DND-41 (cell line): ENCODE measurements around the gene SERGEF.

Experiments used
- CTCF ChIP-seq: IDR thresholded peaks from 2 replicates; pipeline ENCODE4 v1.5.1; 2012; ENCODE audit warnings: borderline replicate concordance, low read length, moderate library complexity, mild to moderate bottlenecking; ENCODE audit not compliant: poor library complexity, severe bottlenecking; ENCODE audit errors: extremely low read depth
- EZH2 ChIP-seq: IDR thresholded peaks from 3 replicates; pipeline ENCODE4 v1.6.1; 2012; ENCODE audit warnings: borderline replicate concordance, low read depth, mild to moderate bottlenecking, moderate library complexity, low read length, inconsistent platforms; ENCODE audit not compliant: severe bottlenecking

- TF ChIP-seq CTCF: no peak
- no peak for TF ChIP-seq EZH2
These were observed 146.9 kb downstream of the SERGEF start for GRCh38 chr11:17865765-17866428.
